HepG2 (cell line): Measurements from ENCODE around the gene KIAA0930. TPM values are rescaled to one million over a fixed set of nuclear protein-coding genes. Genes with fewer than 3 reads are reported as not detected.

Experiments used
- AKAP8 ChIP-seq: sonication (generic); formaldehyde crosslinking; IDR thresholded peaks from 2 replicates; pipeline ENCODE4 v1.5.1; 2020; ENCODE audit warnings: mild to moderate bottlenecking, missing genetic modification reagents
- DPF2 ChIP-seq: sonication (generic); formaldehyde crosslinking; IDR thresholded peaks from 2 replicates; pipeline ENCODE4 v1.4.0; 2020; ENCODE audit warnings: mild to moderate bottlenecking, low read depth, missing genetic modification reagents, borderline replicate concordance
- ETS1 ChIP-seq: sonication (generic); formaldehyde crosslinking; IDR thresholded peaks from 2 replicates; pipeline ENCODE4 v1.4.0; 2020; ENCODE audit warnings: missing genetic modification reagents
- GATAD1 ChIP-seq: IDR thresholded peaks from 2 replicates; pipeline ENCODE4 v1.6.1; 2016; ENCODE audit warnings: missing genetic modification reagents, missing compliant biosample characterization
- HINFP ChIP-seq: sonication (generic); formaldehyde crosslinking; IDR thresholded peaks from 2 replicates; pipeline ENCODE4 v1.4.0; 2020; ENCODE audit warnings: low read depth, mild to moderate bottlenecking, missing genetic modification reagents
- HOXA5 ChIP-seq: sonication (generic); formaldehyde crosslinking; IDR thresholded peaks from 2 replicates; pipeline ENCODE4 v1.4.0; 2020; ENCODE audit warnings: missing genetic modification reagents
- JUN ChIP-seq: sonication (generic); formaldehyde crosslinking; IDR thresholded peaks from 2 replicates; pipeline ENCODE4 v1.4.0; 2020; ENCODE audit warnings: mild to moderate bottlenecking, missing genetic modification reagents
- MAF1 ChIP-seq: sonication (generic); formaldehyde crosslinking; IDR thresholded peaks from 2 replicates; pipeline ENCODE4 v1.5.0; 2020; ENCODE audit warnings: missing genetic modification reagents, borderline replicate concordance
- NBN ChIP-seq: fragments of 450-650 bp; conservative IDR thresholded peaks from 2 replicates; pipeline ENCODE4 v1.6.1; 2017
- NFIB ChIP-seq: sonication (generic); formaldehyde crosslinking; IDR thresholded peaks from 2 replicates; pipeline ENCODE4 v1.9.0; 2021; ENCODE audit warnings: missing genetic modification reagents, mild to moderate bottlenecking, borderline replicate concordance
- NR2F2 ChIP-seq: IDR thresholded peaks from 2 replicates; pipeline ENCODE4 v1.6.1; 2012; ENCODE audit warnings: low read depth, inconsistent platforms, borderline replicate concordance
- PITX1 ChIP-seq: sonication (generic); formaldehyde crosslinking; IDR thresholded peaks from 2 replicates; pipeline ENCODE4 v1.5.1; 2020; ENCODE audit warnings: mild to moderate bottlenecking, missing genetic modification reagents
- SAP130 ChIP-seq: IDR thresholded peaks from 2 replicates; pipeline ENCODE4 v1.6.1; 2016; ENCODE audit warnings: low read depth
- SP1 ChIP-seq, 2 experiments: fragments of 450-650 bp in 1 of 2; sonication (generic) in 1 of 2; formaldehyde crosslinking in 1 of 2; IDR thresholded peaks; 2 replicates each; pipeline versions ENCODE4 v1.4.0 to v1.6.1; 2016 to 2020; ENCODE audit warnings: missing genetic modification reagents in 1 of 2
- TCF7L2 ChIP-seq: IDR thresholded peaks from 2 replicates; pipeline ENCODE4 v1.6.1; 2011; ENCODE audit warnings: mild to moderate bottlenecking, low read depth, low read length, moderate library complexity
- ZBTB42 ChIP-seq: sonication (generic); formaldehyde crosslinking; IDR thresholded peaks from 2 replicates; pipeline ENCODE4 v1.5.0; 2020; ENCODE audit warnings: mild to moderate bottlenecking, missing genetic modification reagents
- ZMYM3 ChIP-seq: sonication (generic); formaldehyde crosslinking; IDR thresholded peaks from 2 replicates; pipeline ENCODE4 v1.5.1; 2020; ENCODE audit warnings: mild to moderate bottlenecking, missing genetic modification reagents
- ZNF383 ChIP-seq: sonication (generic); formaldehyde crosslinking; IDR thresholded peaks from 2 replicates; pipeline ENCODE4 v1.4.0; 2020; ENCODE audit warnings: missing genetic modification reagents, mild to moderate bottlenecking, borderline replicate concordance
- polyA plus RNA-seq, 8 experiments: library from polyadenylated mRNA; depleted of rRNA in 3 of 8; stranded (reverse) in 7 of 8; unstranded in 1 of 8; fragments of >200 nt; fragmentation: Illumina TruSeq in 4 of 8; extraction: Trizol in 4 of 8; gene quantifications; 2 replicates each; pipeline versions ENCODE4 v1.2.1 to v1.2.3, GENCODE V29; 2011 to 2016; ENCODE audit warnings: low read depth in 4 of 8, missing spikeins in 1 of 8, mixed read lengths in 1 of 8; ENCODE audit not compliant: insufficient read depth in 1 of 8
- total RNA-seq, 5 experiments: library from RNA; depleted of rRNA; stranded (reverse); fragments of >200 nt; fragmentation: Illumina TruSeq; extraction: Trizol; gene quantifications; 2 replicates each; pipeline ENCODE4 v1.2.3, GENCODE V29; 2016; ENCODE audit warnings: low read depth in 1 of 5
- TF ChIP-seq, protein P1 (sequence below): sonication (generic); formaldehyde crosslinking; IDR thresholded peaks from 2 replicates; pipeline ENCODE4 v1.4.0; 2020; ENCODE audit warnings: missing genetic modification reagents
- TF ChIP-seq, protein P2 (sequence below): sonication (generic); formaldehyde crosslinking; IDR thresholded peaks from 2 replicates; pipeline ENCODE4 v1.4.0; 2020; ENCODE audit warnings: missing genetic modification reagents, borderline replicate concordance
- TF ChIP-seq, protein P3 (sequence below): sonication (generic); formaldehyde crosslinking; IDR thresholded peaks from 2 replicates; pipeline ENCODE4 v1.5.0; 2020; ENCODE audit warnings: mild to moderate bottlenecking, low read depth, missing genetic modification reagents, borderline replicate concordance

KIAA0930 gene
- total and polyA plus RNA-seq, 2 of the 13 experiments (the other 11 are each of a cell fraction or from before 2014, with no cell fraction given) = 27.0 to 38.2 TPM

DNA sequence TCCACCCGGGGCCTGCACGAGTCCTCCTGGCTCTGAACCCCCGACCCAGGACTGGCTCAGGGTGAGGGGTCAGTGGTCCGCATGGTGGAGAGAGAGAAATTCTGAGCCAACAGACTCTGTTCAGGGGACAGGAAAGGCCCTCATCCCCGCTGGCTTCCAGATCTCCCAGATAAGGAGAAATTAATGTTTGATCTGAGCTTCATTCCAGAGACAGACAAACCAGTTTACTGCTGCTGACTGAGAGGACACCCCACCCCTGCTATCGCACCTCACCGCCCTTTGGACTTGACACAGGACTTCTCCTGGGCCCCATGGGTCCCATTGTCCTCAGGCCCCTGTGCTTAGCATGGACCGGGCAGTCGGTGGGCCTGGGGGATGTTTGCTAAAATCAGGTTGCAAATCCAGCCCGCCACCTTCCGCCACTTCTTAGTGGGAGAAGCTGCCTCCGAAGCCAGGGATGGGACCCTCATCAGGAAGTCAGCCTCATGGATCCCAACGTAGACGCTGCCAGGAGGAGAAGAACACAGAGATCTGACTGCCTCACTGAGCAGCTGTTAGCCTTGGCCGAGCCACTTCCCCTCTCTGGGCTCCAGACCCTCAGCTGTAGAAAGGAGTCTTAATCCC lies 32.9 kb upstream of the KIAA0930 start (continued):
- TF ChIP-seq NBN = no peak
- TF ChIP-seq SP1 (IDR thresholded peaks at IDR 0.05) = no peak
- TF ChIP-seq SP1 (CRISPR knock-in tag; IDR thresholded peaks at IDR 0.05) = peak; percentile 51; the same call in 1 of the 2 replicates
- TF ChIP-seq, protein P1, sequence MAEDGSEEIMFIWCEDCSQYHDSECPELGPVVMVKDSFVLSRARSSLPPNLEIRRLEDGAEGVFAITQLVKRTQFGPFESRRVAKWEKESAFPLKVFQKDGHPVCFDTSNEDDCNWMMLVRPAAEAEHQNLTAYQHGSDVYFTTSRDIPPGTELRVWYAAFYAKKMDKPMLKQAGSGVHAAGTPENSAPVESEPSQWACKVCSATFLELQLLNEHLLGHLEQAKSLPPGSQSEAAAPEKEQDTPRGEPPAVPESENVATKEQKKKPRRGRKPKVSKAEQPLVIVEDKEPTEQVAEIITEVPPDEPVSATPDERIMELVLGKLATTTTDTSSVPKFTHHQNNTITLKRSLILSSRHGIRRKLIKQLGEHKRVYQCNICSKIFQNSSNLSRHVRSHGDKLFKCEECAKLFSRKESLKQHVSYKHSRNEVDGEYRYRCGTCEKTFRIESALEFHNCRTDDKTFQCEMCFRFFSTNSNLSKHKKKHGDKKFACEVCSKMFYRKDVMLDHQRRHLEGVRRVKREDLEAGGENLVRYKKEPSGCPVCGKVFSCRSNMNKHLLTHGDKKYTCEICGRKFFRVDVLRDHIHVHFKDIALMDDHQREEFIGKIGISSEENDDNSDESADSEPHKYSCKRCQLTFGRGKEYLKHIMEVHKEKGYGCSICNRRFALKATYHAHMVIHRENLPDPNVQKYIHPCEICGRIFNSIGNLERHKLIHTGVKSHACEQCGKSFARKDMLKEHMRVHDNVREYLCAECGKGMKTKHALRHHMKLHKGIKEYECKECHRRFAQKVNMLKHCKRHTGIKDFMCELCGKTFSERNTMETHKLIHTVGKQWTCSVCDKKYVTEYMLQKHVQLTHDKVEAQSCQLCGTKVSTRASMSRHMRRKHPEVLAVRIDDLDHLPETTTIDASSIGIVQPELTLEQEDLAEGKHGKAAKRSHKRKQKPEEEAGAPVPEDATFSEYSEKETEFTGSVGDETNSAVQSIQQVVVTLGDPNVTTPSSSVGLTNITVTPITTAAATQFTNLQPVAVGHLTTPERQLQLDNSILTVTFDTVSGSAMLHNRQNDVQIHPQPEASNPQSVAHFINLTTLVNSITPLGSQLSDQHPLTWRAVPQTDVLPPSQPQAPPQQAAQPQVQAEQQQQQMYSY (CRISPR knock-in tag) = peak; percentile 59; the same call in 1 of the 2 replicates
- TF ChIP-seq ETS1 = no peak
- TF ChIP-seq NR2F2 = peak; percentile 86
- TF ChIP-seq HINFP (CRISPR knock-in tag) = peak; percentile 45; the same call in 1 of the 2 replicates
- no peak for TF ChIP-seq NFIB
- TF ChIP-seq PITX1 = peak; percentile 96
- no peak for TF ChIP-seq JUN (CRISPR knock-in tag)
- no peak for TF ChIP-seq AKAP8 (CRISPR knock-in tag)
- TF ChIP-seq, protein P2, sequence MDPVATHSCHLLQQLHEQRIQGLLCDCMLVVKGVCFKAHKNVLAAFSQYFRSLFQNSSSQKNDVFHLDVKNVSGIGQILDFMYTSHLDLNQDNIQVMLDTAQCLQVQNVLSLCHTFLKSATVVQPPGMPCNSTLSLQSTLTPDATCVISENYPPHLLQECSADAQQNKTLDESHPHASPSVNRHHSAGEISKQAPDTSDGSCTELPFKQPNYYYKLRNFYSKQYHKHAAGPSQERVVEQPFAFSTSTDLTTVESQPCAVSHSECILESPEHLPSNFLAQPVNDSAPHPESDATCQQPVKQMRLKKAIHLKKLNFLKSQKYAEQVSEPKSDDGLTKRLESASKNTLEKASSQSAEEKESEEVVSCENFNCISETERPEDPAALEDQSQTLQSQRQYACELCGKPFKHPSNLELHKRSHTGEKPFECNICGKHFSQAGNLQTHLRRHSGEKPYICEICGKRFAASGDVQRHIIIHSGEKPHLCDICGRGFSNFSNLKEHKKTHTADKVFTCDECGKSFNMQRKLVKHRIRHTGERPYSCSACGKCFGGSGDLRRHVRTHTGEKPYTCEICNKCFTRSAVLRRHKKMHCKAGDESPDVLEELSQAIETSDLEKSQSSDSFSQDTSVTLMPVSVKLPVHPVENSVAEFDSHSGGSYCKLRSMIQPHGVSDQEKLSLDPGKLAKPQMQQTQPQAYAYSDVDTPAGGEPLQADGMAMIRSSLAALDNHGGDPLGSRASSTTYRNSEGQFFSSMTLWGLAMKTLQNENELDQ (CRISPR knock-in tag) = no peak
- no peak for TF ChIP-seq MAF1
- TF ChIP-seq, protein P3, sequence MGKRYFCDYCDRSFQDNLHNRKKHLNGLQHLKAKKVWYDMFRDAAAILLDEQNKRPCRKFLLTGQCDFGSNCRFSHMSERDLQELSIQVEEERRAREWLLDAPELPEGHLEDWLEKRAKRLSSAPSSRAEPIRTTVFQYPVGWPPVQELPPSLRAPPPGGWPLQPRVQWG (CRISPR knock-in tag) = no peak
- no peak for TF ChIP-seq TCF7L2
- TF ChIP-seq DPF2 (CRISPR knock-in tag) = peak; percentile 85
- TF ChIP-seq GATAD1 (CRISPR knock-in tag) = peak; percentile 63
- TF ChIP-seq HOXA5 = no peak
- TF ChIP-seq ZMYM3 (CRISPR knock-in tag) = peak; percentile 69; the same call in 1 of the 2 replicates
- 0 out of 2 replicates have a peak, but pooled peaks have one; percentile 75 for TF ChIP-seq ZBTB42 (CRISPR knock-in tag)
- no peak for TF ChIP-seq ZNF383 (CRISPR knock-in tag)
- peak; percentile 82 for TF ChIP-seq SAP130 (CRISPR knock-in tag)
